Measurements from ENCODE around the gene FGFR3.

DNA sequence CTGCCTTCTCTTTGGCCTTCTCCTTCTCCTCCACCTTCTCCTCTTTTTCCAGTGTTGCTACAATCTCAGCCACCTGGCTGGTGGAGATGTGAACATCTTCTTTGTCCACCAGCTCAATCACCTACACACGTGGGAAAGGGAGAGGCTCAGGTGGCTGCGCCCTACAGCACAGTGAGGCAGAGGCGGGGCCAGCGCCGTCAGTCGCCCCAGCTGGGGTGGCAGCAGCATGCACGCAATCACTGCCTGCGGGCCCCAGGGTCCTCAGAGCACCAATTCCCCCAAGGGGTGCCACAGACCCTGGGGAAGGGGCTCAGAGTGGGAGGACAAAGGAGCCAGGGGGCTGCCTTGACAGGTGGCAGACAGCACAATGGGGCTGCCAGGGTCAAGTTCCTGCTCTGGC is 21.4 kb downstream of the FGFR3 start:
- TF ChIP-seq TAF1 (IDR thresholded peaks at IDR 0.05; ENCODE audit: low read depth, low read length) (no peak), POLR2A (IDR thresholded peaks at IDR 0.05; ENCODE audit: low read depth, low read length) (no peak), POLR2AphosphoS5 (IDR thresholded peaks at IDR 0.05; ENCODE audit: low read depth, low read length) (no peak), POU2F2 (IDR thresholded peaks at IDR 0.05; ENCODE audit: low read depth, low read length) (no peak), SPI1 (IDR thresholded peaks at IDR 0.05; ENCODE audit: low read depth, low read length) (no peak), PAX5 (IDR thresholded peaks at IDR 0.05; ENCODE audit: insufficient read depth, low read length, severe bottlenecking) (no peak)
